ENCODE data around the gene XPO1.
"Not testable (repeated sequence)": the region's sequence is repeated elsewhere in the genome, so short reads cannot be mapped to it uniquely, and the experiment has no call there.

Gene XPO1

DNA sequence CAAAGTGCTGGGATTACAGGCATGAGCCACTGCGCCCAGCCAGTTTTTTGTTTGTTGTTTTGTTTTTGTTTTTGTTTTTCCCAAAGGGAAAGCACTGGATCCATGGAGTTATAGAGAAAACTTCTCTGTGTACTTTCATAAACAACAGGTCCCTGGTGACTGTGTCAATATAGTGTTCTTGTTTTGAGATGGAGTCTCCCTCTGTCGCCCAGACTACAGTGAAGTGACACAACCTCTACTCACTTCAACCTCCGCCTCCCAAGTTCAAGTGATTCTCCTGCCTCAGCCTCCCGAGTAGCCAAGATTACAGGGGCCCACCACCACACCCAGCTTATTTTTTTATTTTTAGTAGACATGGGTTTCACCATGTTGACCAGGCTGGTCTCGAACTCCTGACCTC, 83.8 kb downstream of the XPO1 start:
- Histone ChIP-seq H3K4me3 (ENCODE audit: low read length) (no peak overlapping the region), H3K27me3 (ENCODE audit: insufficient read depth, low read length) (no peaks in the 10 kb centered on the region), H3K4me1 (ENCODE audit: insufficient read depth, low read length) (no peaks in the 10 kb centered on the region), H3K36me3 (ENCODE audit: insufficient read depth, low read length) (no peaks in the 10 kb centered on the region), H3K9me3 (ENCODE audit: low read length) (peaks cover 5% of the 10 kb centered on the region), H2AFZ (ENCODE audit: low read depth, low read length) (no peak overlapping the region)

DNA sequence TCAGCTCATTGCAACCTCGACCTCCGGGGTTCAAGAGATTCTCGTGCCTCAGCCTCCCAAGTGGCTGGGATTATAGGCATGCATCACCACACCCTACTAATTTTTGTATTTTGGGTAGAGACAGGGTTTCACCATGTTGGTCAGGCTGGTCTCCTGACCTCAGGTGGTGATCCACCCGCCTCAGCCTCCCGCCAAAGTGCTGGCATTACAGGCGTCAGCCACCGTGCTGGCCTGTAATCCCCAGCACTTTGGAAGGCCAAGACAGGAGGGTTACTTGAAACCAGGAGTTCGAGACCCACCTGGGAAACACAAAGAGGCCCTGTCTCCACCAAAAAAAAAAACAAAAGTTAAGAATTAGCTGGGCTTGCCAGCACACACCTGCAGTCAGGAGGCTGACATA, 85.8 kb downstream of the XPO1 start:
- Histone ChIP-seq H3K9me3 (ENCODE audit: low read length) (peaks cover 4% of the 10 kb centered on the region), H3K36me3 (ENCODE audit: insufficient read depth, low read length) (no peaks in the 10 kb centered on the region), H3K4me3 (ENCODE audit: low read length) (no peak overlapping the region), H3K27me3 (ENCODE audit: insufficient read depth, low read length) (no peaks in the 10 kb centered on the region), H2AFZ (ENCODE audit: low read depth, low read length) (no peak overlapping the region), H3K4me1 (ENCODE audit: insufficient read depth, low read length) (no peaks in the 10 kb centered on the region)

- Histone ChIP-seq H3K36me3 (ENCODE audit: insufficient read depth, low read length) (no peaks in the 10 kb centered on the region), H3K27me3 (ENCODE audit: insufficient read depth, low read length) (no peaks in the 10 kb centered on the region), H3K9me3 (ENCODE audit: low read length) (peaks cover 4% of the 10 kb centered on the region), H3K4me1 (ENCODE audit: insufficient read depth, low read length) (no peaks in the 10 kb centered on the region), H3K4me3 (ENCODE audit: low read length) (no peak overlapping the region), H2AFZ (ENCODE audit: low read depth, low read length) (no peak overlapping the region)
Measured at GRCh38 chr2:61451178-61451577, 87.0 kb downstream of the XPO1 start.

GRCh38 chr2:61450144-61450543, 88.0 kb downstream of the XPO1 start:
- no peaks in the 10 kb centered on the region for H3K36me3 ChIP-seq (ENCODE audit: insufficient read depth, low read length)
- no peaks in the 10 kb centered on the region for H3K27me3 ChIP-seq (ENCODE audit: insufficient read depth, low read length)
- no peaks in the 10 kb centered on the region for H3K4me1 ChIP-seq (ENCODE audit: insufficient read depth, low read length)
- no peak overlapping the region for H2AFZ ChIP-seq (ENCODE audit: low read depth, low read length)
- peaks cover 4% of the 10 kb centered on the region for H3K9me3 ChIP-seq (ENCODE audit: low read length)
- no peak overlapping the region for H3K4me3 ChIP-seq (ENCODE audit: low read length)

DNA sequence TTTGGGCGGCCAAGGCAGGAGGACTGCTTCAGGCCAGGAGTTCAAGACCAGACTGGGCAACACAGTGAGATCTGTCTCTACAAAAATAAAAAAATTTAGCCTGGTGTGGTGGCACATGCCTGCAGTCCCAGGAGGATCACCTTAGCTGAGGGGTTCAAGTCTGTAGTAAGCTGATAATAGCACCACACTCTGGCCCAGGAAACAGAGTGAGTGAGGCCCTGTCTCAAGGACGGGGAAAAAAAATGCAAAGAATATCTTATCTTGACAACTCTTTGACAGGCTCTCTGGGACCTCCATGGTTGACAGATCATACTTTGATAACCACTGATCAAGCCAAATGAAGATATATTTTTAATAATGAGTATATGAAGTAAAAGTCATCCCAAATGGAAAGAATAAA, 89.9 kb downstream of the XPO1 start:
- Histone ChIP-seq H3K27me3 (ENCODE audit: insufficient read depth, low read length) (no peaks in the 10 kb centered on the region), H3K9me3 (ENCODE audit: low read length) (peaks cover 4% of the 10 kb centered on the region), H2AFZ (ENCODE audit: low read depth, low read length) (no peak overlapping the region), H3K36me3 (ENCODE audit: insufficient read depth, low read length) (no peaks in the 10 kb centered on the region), H3K4me1 (ENCODE audit: insufficient read depth, low read length) (no peaks in the 10 kb centered on the region), H3K4me3 (ENCODE audit: low read length) (no peak overlapping the region)

DNA sequence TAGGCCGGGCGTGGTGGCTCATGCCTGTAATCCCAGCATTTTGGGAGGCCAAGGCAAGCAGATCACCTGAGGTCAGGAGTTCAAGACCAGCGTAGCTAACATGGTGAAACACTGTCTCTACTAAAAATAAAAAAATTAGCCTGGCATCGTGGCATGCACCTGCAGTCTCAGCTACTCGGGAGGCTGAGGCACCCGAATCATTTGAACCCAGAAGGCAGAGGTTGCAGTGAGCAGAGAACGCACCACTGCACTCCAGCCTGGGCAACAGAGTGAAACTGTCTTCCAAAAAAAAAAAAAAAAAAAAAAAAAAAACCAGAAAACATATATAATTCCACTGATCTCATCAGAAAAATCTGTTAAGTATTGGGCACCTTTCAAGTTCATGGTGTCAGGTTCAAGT, 91.2 kb downstream of the XPO1 start:
- H3K4me3 ChIP-seq (ENCODE audit: low read length); H2AFZ ChIP-seq (ENCODE audit: low read depth, low read length): not testable (repeated sequence)

DNA sequence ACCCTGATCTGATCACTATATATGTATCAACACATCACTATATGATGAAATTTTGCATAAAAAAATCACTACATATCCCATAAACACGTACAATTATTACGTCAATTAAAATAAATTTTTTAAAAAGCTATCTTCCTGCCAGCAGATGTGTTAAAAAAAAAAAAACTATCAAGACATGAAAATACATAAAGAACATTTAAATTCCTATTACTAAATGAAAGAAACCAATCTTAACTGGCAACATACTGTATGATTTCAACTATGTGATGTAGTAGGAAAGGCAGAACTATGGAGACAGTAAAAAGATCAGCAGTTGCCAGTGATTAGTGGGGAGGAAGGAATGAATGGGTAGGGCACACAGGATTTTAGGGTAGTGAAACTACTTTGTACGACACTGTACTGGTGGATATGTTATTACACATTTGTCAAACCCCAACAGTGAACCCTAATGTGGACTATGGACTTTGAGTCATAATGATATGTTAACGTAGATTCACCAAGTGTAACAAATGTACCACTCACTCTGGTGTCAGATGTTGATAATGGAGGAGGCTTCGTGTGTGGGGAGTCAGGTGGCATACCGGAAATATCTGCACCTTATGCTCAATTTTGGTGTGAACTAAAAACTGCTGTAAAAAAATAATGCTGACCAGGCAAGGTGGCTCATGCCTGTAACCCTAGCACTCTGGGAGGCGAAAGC, 94.7 kb downstream of the XPO1 start:
- H2AFZ ChIP-seq (ENCODE audit: low read depth, low read length), result no peak overlapping the region
- no peak overlapping the region for H3K4me3 ChIP-seq (ENCODE audit: low read length)
- no peaks in the 10 kb centered on the region for H3K27me3 ChIP-seq (ENCODE audit: insufficient read depth, low read length)
- H3K36me3 ChIP-seq (ENCODE audit: insufficient read depth, low read length), result no peaks in the 10 kb centered on the region
- no peaks in the 10 kb centered on the region for H3K4me1 ChIP-seq (ENCODE audit: insufficient read depth, low read length)
- peaks cover 3% of the 10 kb centered on the region for H3K9me3 ChIP-seq (ENCODE audit: low read length)

More for the DNA sequence above, 91.2 kb downstream of the XPO1 start:
- H3K36me3 ChIP-seq (ENCODE audit: insufficient read depth, low read length); H3K27me3 ChIP-seq (ENCODE audit: insufficient read depth, low read length); H3K4me1 ChIP-seq (ENCODE audit: insufficient read depth, low read length); H3K9me3 ChIP-seq (ENCODE audit: low read length): not testable (repeated sequence)

GRCh38 chr2:61439241-61440002, 98.7 kb downstream of the XPO1 start:
- no peaks in the 10 kb centered on the region for H3K36me3 ChIP-seq (ENCODE audit: insufficient read depth, low read length)
- H3K27me3 ChIP-seq (ENCODE audit: insufficient read depth, low read length), result no peaks in the 10 kb centered on the region
- H3K9me3 ChIP-seq (ENCODE audit: low read length), result peaks cover 3% of the 10 kb centered on the region
- no peak overlapping the region for H2AFZ ChIP-seq (ENCODE audit: low read depth, low read length)
- H3K4me3 ChIP-seq (ENCODE audit: low read length), result no peak overlapping the region
- no peaks in the 10 kb centered on the region for H3K4me1 ChIP-seq (ENCODE audit: insufficient read depth, low read length)

- Histone ChIP-seq H3K27me3 (ENCODE audit: insufficient read depth, low read length) (no peaks in the 10 kb centered on the region), H3K4me3 (ENCODE audit: low read length) (no peak overlapping the region), H2AFZ (ENCODE audit: low read depth, low read length) (no peak overlapping the region), H3K4me1 (ENCODE audit: insufficient read depth, low read length) (no peaks in the 10 kb centered on the region), H3K9me3 (ENCODE audit: low read length) (peaks cover 3% of the 10 kb centered on the region), H3K36me3 (ENCODE audit: insufficient read depth, low read length) (no peaks in the 10 kb centered on the region)
Measured at GRCh38 chr2:61438670-61439069, 99.5 kb downstream of the XPO1 start.

DNA sequence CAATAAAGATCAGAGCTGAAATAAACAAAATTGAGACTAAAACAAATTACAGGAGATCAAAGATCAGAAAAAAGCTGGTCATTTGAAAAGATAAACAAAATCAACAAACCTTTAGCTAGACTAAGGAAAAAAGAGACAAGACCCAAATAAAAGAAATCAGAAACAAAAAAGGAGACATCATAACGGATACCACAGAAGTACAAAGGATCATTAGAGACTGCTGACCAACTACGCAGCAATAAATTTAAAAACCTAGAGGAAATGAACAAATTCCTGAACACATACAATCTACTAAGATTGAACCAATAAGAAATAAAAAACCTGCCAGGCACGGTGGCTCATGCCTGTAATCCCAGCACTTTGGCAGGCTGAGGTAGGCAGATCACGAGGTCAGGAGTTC, 101.0 kb downstream of the XPO1 start:
- H2AFZ ChIP-seq (ENCODE audit: low read depth, low read length), result no peak overlapping the region

DNA sequence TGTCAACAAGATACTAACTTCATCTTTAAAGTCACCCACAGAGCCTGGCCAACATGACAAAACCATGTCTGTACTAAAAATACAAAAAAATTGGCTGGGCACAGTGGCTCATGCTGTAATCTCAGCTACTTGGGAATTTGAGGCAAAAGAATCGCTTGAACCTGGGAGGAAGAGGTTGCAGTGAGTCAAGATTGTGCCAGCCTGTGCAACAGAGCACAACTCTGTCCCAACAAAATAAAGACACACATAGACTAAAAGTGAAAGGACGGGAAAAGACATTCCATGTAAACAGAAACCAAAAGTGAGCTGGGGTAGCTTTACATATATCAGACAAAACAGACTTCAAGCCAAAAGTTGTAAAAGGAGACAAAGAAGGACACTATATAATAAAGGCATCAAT, 102.1 kb downstream of the XPO1 start:
- no peak overlapping the region for H2AFZ ChIP-seq (ENCODE audit: low read depth, low read length)
- H3K27me3 ChIP-seq (ENCODE audit: insufficient read depth, low read length), result no peaks in the 10 kb centered on the region
- H3K9me3 ChIP-seq (ENCODE audit: low read length), result no peaks in the 10 kb centered on the region
- H3K4me3 ChIP-seq (ENCODE audit: low read length), result no peak overlapping the region
- no peaks in the 10 kb centered on the region for H3K4me1 ChIP-seq (ENCODE audit: insufficient read depth, low read length)
- no peaks in the 10 kb centered on the region for H3K36me3 ChIP-seq (ENCODE audit: insufficient read depth, low read length)

More for the DNA sequence above, 101.0 kb downstream of the XPO1 start:
- Histone ChIP-seq H3K4me1 (ENCODE audit: insufficient read depth, low read length) (no peaks in the 10 kb centered on the region), H3K27me3 (ENCODE audit: insufficient read depth, low read length) (no peaks in the 10 kb centered on the region), H3K36me3 (ENCODE audit: insufficient read depth, low read length) (no peaks in the 10 kb centered on the region), H3K4me3 (ENCODE audit: low read length) (no peak overlapping the region), H3K9me3 (ENCODE audit: low read length) (peaks cover 3% of the 10 kb centered on the region)

GRCh38 chr2:61435291-61435690, 102.9 kb downstream of the XPO1 start:
- Histone ChIP-seq H2AFZ (ENCODE audit: low read depth, low read length) (no peak overlapping the region), H3K4me3 (ENCODE audit: low read length) (no peak overlapping the region)

GRCh38 chr2:61434314-61434713, 103.8 kb downstream of the XPO1 start:
- Histone ChIP-seq H3K27me3 (ENCODE audit: insufficient read depth, low read length) (no peaks in the 10 kb centered on the region), H2AFZ (ENCODE audit: low read depth, low read length) (no peak overlapping the region), H3K4me1 (ENCODE audit: insufficient read depth, low read length) (no peaks in the 10 kb centered on the region)

More at GRCh38 chr2:61435291-61435690, 102.9 kb downstream of the XPO1 start:
- no peaks in the 10 kb centered on the region for H3K4me1 ChIP-seq (ENCODE audit: insufficient read depth, low read length)
- no peaks in the 10 kb centered on the region for H3K36me3 ChIP-seq (ENCODE audit: insufficient read depth, low read length)
- no peaks in the 10 kb centered on the region for H3K9me3 ChIP-seq (ENCODE audit: low read length)
- H3K27me3 ChIP-seq (ENCODE audit: insufficient read depth, low read length), result no peaks in the 10 kb centered on the region

More at GRCh38 chr2:61434314-61434713, 103.8 kb downstream of the XPO1 start:
- no peaks in the 10 kb centered on the region for H3K36me3 ChIP-seq (ENCODE audit: insufficient read depth, low read length)
- no peak overlapping the region for H3K4me3 ChIP-seq (ENCODE audit: low read length)
- no peaks in the 10 kb centered on the region for H3K9me3 ChIP-seq (ENCODE audit: low read length)

Data from neuron (in vitro differentiated cells).